ENCODE data around the gene GINS3.

Gene GINS3

GRCh38 chr16:58392215-58393137 is at the start of gene GINS3:
Gene GINS3, plus strand, starts transcription at chr16:58392471. Its CDS starts 131 bp downstream, at chr16:58392602.
- H3K4me3 ChIP-seq (ENCODE audit: low read depth, low read length), result peak within 1 kb of the TSS; percentile 69
- no peak for TF ChIP-seq CTCF (IDR thresholded peaks at IDR 0.05; ENCODE audit: low read depth, low read length)

GRCh38 chr16:58343562-58343961 is 48.7 kb upstream of the GINS3 start:
- H3K4me3 ChIP-seq (ENCODE audit: low read depth, low read length), result no peak overlapping the region
- no peak for TF ChIP-seq CTCF (IDR thresholded peaks at IDR 0.05; ENCODE audit: low read depth, low read length)

- no peak for TF ChIP-seq CTCF (IDR thresholded peaks at IDR 0.05; ENCODE audit: low read depth, low read length)
- no peak overlapping the region for H3K4me3 ChIP-seq (ENCODE audit: low read depth, low read length)
These were observed 46.5 kb upstream of the GINS3 start for GRCh38 chr16:58345574-58346354.

GRCh38 chr16:58346831-58347371 is 45.4 kb upstream of the GINS3 start:
- no peak for TF ChIP-seq CTCF (IDR thresholded peaks at IDR 0.05; ENCODE audit: low read depth, low read length)
- no peak overlapping the region for H3K4me3 ChIP-seq (ENCODE audit: low read depth, low read length)

- no peak for TF ChIP-seq CTCF (IDR thresholded peaks at IDR 0.05; ENCODE audit: low read depth, low read length)
- H3K4me3 ChIP-seq (ENCODE audit: low read depth, low read length), result no peak overlapping the region
These were observed 43.3 kb upstream of the GINS3 start for GRCh38 chr16:58348986-58349385.

GRCh38 chr16:58352690-58353089 is 39.6 kb upstream of the GINS3 start:
- no peak overlapping the region for H3K4me3 ChIP-seq (ENCODE audit: low read depth, low read length)
- TF ChIP-seq CTCF (IDR thresholded peaks at IDR 0.05; ENCODE audit: low read depth, low read length), result no peak

Measured in WI38 (cell line).